HepG2 (cell line): ENCODE data around the gene UNC93A. TPM values are rescaled to one million over a fixed set of nuclear protein-coding genes. Genes with fewer than 3 reads are reported as not detected.

Experiments used
- HDAC1 ChIP-seq: sonication (generic); formaldehyde crosslinking; IDR thresholded peaks from 2 replicates; pipeline ENCODE4 v1.5.1; 2020; ENCODE audit warnings: mild to moderate bottlenecking, missing genetic modification reagents
- MAFF ChIP-seq: IDR thresholded peaks from 2 replicates; pipeline ENCODE4 v1.6.1; 2011; ENCODE audit warnings: low read depth, low read length, improper control_type of control experiment
- RFX1 ChIP-seq: fragments of 450-650 bp; IDR thresholded peaks from 2 replicates; pipeline ENCODE4 v1.6.1; 2017
- SNAI1 ChIP-seq: sonication (generic); formaldehyde crosslinking; IDR thresholded peaks from 2 replicates; pipeline ENCODE4 v1.5.0; 2020; ENCODE audit warnings: mild to moderate bottlenecking, missing genetic modification reagents, borderline replicate concordance
- STAT5B ChIP-seq: sonication (generic); formaldehyde crosslinking; IDR thresholded peaks from 2 replicates; pipeline ENCODE4 v1.4.0; 2020; ENCODE audit warnings: missing genetic modification reagents
- TFE3 ChIP-seq: IDR thresholded peaks from 2 replicates; pipeline ENCODE4 v1.6.1; 2016
- TOPORS ChIP-seq: sonication (generic); formaldehyde crosslinking; IDR thresholded peaks from 2 replicates; pipeline ENCODE4 v1.8.0; 2023; ENCODE audit warnings: mild to moderate bottlenecking, missing genetic modification reagents
- TRIM22 ChIP-seq: fragments of 450-650 bp; IDR thresholded peaks from 2 replicates; pipeline ENCODE4 v1.6.1; 2017
- ZBTB7B ChIP-seq: sonication (generic); formaldehyde crosslinking; IDR thresholded peaks from 2 replicates; pipeline ENCODE4 v1.4.0; 2020; ENCODE audit warnings: missing genetic modification reagents
- ZFX ChIP-seq: sonication (generic); formaldehyde crosslinking; IDR thresholded peaks from 2 replicates; pipeline ENCODE4 v1.4.0; 2020; ENCODE audit warnings: mild to moderate bottlenecking, low read depth, missing genetic modification reagents, moderate library complexity
- ZNF142 ChIP-seq: sonication (generic); formaldehyde crosslinking; IDR thresholded peaks from 2 replicates; pipeline ENCODE4 v1.4.0; 2020; ENCODE audit warnings: missing genetic modification reagents
- ZNF256 ChIP-seq: sonication (generic); formaldehyde crosslinking; conservative IDR thresholded peaks from 2 replicates; pipeline ENCODE4 v1.4.0; 2020; ENCODE audit warnings: missing genetic modification reagents
- ZNF407 ChIP-seq: sonication (generic); formaldehyde crosslinking; IDR thresholded peaks from one replicate; pipeline ENCODE4 v1.5.1; 2020; ENCODE audit warnings: mild to moderate bottlenecking, missing genetic modification reagents; ENCODE audit errors: not compliant biosample characterization
- polyA plus RNA-seq, 8 experiments: library from polyadenylated mRNA; depleted of rRNA in 3 of 8; stranded (reverse) in 7 of 8; unstranded in 1 of 8; fragments of >200 nt; fragmentation: Illumina TruSeq in 4 of 8; extraction: Trizol in 4 of 8; gene quantifications; 2 replicates each; pipeline versions ENCODE4 v1.2.1 to v1.2.3, GENCODE V29; 2011 to 2016; ENCODE audit warnings: low read depth in 4 of 8, missing spikeins in 1 of 8, mixed read lengths in 1 of 8; ENCODE audit not compliant: insufficient read depth in 1 of 8
- total RNA-seq, 5 experiments: library from RNA; depleted of rRNA; stranded (reverse); fragments of >200 nt; fragmentation: Illumina TruSeq; extraction: Trizol; gene quantifications; 2 replicates each; pipeline ENCODE4 v1.2.3, GENCODE V29; 2016; ENCODE audit warnings: low read depth in 1 of 5

Gene UNC93A
- total and polyA plus RNA-seq, 2 of the 13 experiments (the other 11 are each of a cell fraction or from before 2014, with no cell fraction given) = 11.0 to 42.7 TPM

DNA sequence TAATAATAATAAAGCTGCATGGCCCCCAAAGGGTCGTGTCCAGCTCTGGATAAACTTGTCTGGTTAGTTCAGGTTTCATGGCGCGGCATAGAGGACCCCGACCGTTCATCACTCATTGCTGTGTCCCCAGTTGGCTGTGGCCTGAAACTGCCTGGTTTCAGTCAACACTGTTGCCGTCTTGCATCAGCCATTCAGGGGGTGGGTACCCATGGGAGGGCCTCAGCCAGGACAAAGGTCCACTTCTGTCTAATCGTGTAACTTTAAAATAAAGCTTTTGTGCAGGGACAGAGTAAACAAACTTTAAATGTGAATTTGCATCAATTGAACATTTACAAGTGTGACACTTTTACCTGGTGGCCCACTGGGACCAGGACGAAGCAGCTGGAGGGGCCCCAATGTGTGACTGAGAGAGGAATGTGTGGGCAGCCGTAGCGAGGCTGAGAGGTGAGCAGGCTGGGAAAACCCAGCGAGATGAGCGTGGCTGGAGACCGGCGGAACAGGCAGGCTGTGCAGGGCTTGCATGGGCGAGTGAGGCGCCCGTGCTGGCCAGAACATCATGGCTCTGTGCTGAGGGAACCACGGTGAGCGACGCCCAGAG is 22.3 kb upstream of the UNC93A start (continued):
- TF ChIP-seq ZNF142 (CRISPR knock-in tag) (no peak), SNAI1 (no peak), STAT5B (no peak; the same call in 1 of the 2 replicates), RFX1 (no peak), ZNF256 (no peak), MAFF (no peak), ZFX (CRISPR knock-in tag) (peak; percentile 86), TOPORS (peak; percentile 82; the same call in 1 of the 2 replicates), ZNF407 (CRISPR knock-in tag) (no peak), TFE3 (peak; percentile 69), ZBTB7B (CRISPR knock-in tag) (peak; percentile 89), HDAC1 (CRISPR knock-in tag) (peak; percentile 73), TRIM22 (no peak)
